HepG2 (cell line): ENCODE measurements around the gene OSCP1. TPM values are rescaled to one million over a fixed set of nuclear protein-coding genes. Genes with fewer than 3 reads are reported as not detected.
A peak's percentile ranks its signal among the peaks of the same experiment; 100 is the strongest.

Experiments
- BORCS8-MEF2B ChIP-seq: sonication (generic); formaldehyde crosslinking; IDR thresholded peaks from 2 replicates; pipeline ENCODE4 v1.8.0; 2022; ENCODE audit warnings: mild to moderate bottlenecking, missing genetic modification reagents
- CBFB ChIP-seq: sonication (generic); formaldehyde crosslinking; IDR thresholded peaks from 2 replicates; pipeline ENCODE4 v1.4.0; 2020; ENCODE audit warnings: missing genetic modification reagents
- ERF ChIP-seq: IDR thresholded peaks from 2 replicates; pipeline ENCODE4 v1.6.1; 2018; ENCODE audit warnings: missing biosample characterization, missing genetic modification reagents
- HES4 ChIP-seq: sonication (generic); formaldehyde crosslinking; IDR thresholded peaks from 2 replicates; pipeline ENCODE4 v1.9.0; 2021; ENCODE audit warnings: mild to moderate bottlenecking, missing genetic modification reagents, borderline replicate concordance
- MAX ChIP-seq: IDR thresholded peaks from 2 replicates; pipeline ENCODE4 v1.6.1; 2012; ENCODE audit warnings: inconsistent platforms
- MLXIP ChIP-seq: sonication (generic); formaldehyde crosslinking; IDR thresholded peaks from 2 replicates; pipeline ENCODE4 v1.9.0; 2021; ENCODE audit warnings: missing genetic modification reagents, borderline replicate concordance
- MYNN ChIP-seq: sonication (generic); formaldehyde crosslinking; IDR thresholded peaks from 2 replicates; pipeline ENCODE4 v1.4.0; 2020; ENCODE audit warnings: mild to moderate bottlenecking, low read depth, missing genetic modification reagents
- RBM22 ChIP-seq: fragments of 200-400 bp; formaldehyde crosslinking; optimal IDR thresholded peaks from 2 replicates; pipeline ENCODE3; 2017; ENCODE audit warnings: mild to moderate bottlenecking, low read length, moderate library complexity
- RCOR2 ChIP-seq: IDR thresholded peaks from 2 replicates; pipeline ENCODE4 v1.6.1; 2016; ENCODE audit warnings: missing biosample characterization, missing genetic modification reagents
- SP4 ChIP-seq: sonication (generic); formaldehyde crosslinking; IDR thresholded peaks from 2 replicates; pipeline ENCODE4 v1.8.1; 2023; ENCODE audit warnings: mild to moderate bottlenecking, missing genetic modification reagents
- ZNF282 ChIP-seq: fragments of 450-650 bp; IDR thresholded peaks from 2 replicates; pipeline ENCODE4 v1.6.1; 2018; ENCODE audit not compliant: partially characterized antibody
- ZNF318 ChIP-seq: sonication (generic); formaldehyde crosslinking; IDR thresholded peaks from 2 replicates; pipeline ENCODE4 v1.4.0; 2020; ENCODE audit warnings: mild to moderate bottlenecking, missing genetic modification reagents
- ZNF614 ChIP-seq: IDR thresholded peaks from 2 replicates; pipeline ENCODE4 v1.6.1; 2018; ENCODE audit warnings: missing biosample characterization, missing genetic modification reagents, inconsistent platforms, borderline replicate concordance
- ZSCAN5A ChIP-seq: sonication (generic); formaldehyde crosslinking; IDR thresholded peaks from 2 replicates; pipeline ENCODE4 v1.8.0; 2022; ENCODE audit warnings: mild to moderate bottlenecking, missing genetic modification reagents, borderline replicate concordance
- polyA plus RNA-seq, 8 experiments: library from polyadenylated mRNA; depleted of rRNA in 3 of 8; stranded (reverse) in 7 of 8; unstranded in 1 of 8; fragments of >200 nt; fragmentation: Illumina TruSeq in 4 of 8; extraction: Trizol in 4 of 8; gene quantifications; 2 replicates each; pipeline versions ENCODE4 v1.2.1 to v1.2.3, GENCODE V29; 2011 to 2016; ENCODE audit warnings: low read depth in 4 of 8, missing spikeins in 1 of 8, mixed read lengths in 1 of 8; ENCODE audit not compliant: insufficient read depth in 1 of 8
- total RNA-seq, 5 experiments: library from RNA; depleted of rRNA; stranded (reverse); fragments of >200 nt; fragmentation: Illumina TruSeq; extraction: Trizol; gene quantifications; 2 replicates each; pipeline ENCODE4 v1.2.3, GENCODE V29; 2016; ENCODE audit warnings: low read depth in 1 of 5

The OSCP1 gene
- total and polyA plus RNA-seq, 2 of the 13 experiments (the other 11 are each of a cell fraction or from before 2014, with no cell fraction given) = 0.60 to 0.84 TPM

GRCh38 chr1:36397378-36398230 is 52.6 kb downstream of the OSCP1 start, which contains the start of gene LSM10 (continued):
- no peak for TF ChIP-seq ZNF318
- no peak; the same call in 1 of the 2 replicates for TF ChIP-seq MLXIP
- no peak for TF ChIP-seq ZNF282
- no peak for TF ChIP-seq MYNN
- TF ChIP-seq HES4 = no peak
- 0 out of 2 replicates have a peak, but pooled peaks have one; percentile 47 for TF ChIP-seq BORCS8-MEF2B (CRISPR knock-in tag)
- TF ChIP-seq ZNF614 = peak; percentile 56
- TF ChIP-seq ERF (CRISPR knock-in tag) = peak; percentile 69
- no peak for TF ChIP-seq ZSCAN5A (CRISPR knock-in tag)
- TF ChIP-seq SP4 (CRISPR knock-in tag) = peak; percentile 47; the same call in 1 of the 2 replicates
- TF ChIP-seq CBFB (CRISPR knock-in tag) = no peak; the same call in 1 of the 2 replicates
- TF ChIP-seq MAX = peak; percentile 64
- no peak for TF ChIP-seq RBM22
- TF ChIP-seq RCOR2 = no peak
